EL (cell line): ENCODE results near the gene ERC2.
"Not testable (repeated sequence)": the region's sequence is repeated elsewhere in the genome, so short reads cannot be mapped to it uniquely, and the experiment has no call there.

ENCODE experiments used
- DNase-seq: peaks from one replicate; pipeline ENCODE4 v3.0.0-alpha.2; 2016

ERC2 gene

DNA sequence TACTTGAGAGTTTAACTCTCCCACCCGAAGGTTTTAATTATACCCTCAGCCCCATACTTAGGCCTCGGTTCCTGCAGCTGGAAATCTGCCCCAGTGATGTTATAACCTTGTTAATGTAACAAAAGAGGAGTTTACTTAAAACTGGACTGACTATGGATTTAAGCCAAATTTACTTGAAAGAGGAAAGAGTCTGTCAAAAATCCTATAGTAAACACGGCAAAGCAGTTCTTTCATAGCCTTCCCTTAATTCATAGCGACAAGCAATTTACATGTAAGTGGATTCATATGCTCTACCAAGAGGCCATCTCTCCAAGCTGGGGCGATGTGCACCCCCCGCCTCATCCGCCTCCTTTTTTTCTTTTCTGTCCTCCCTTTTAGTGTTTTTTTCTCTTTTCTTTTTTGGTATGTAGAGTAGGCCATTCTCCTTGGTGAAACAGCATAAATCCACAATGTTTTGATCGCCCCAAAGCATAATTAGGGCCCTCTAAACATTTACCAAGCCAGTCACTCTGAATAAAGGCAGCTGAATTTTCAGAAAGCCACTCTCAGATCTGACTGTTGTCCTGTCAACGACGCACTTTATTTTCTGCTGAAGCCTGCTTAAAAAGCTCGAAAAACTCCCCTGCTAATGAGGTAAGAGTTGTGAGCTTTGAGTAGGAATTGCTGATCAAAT is 608.1 kb downstream of the ERC2 start:
- no peak for DNase-seq

DNA sequence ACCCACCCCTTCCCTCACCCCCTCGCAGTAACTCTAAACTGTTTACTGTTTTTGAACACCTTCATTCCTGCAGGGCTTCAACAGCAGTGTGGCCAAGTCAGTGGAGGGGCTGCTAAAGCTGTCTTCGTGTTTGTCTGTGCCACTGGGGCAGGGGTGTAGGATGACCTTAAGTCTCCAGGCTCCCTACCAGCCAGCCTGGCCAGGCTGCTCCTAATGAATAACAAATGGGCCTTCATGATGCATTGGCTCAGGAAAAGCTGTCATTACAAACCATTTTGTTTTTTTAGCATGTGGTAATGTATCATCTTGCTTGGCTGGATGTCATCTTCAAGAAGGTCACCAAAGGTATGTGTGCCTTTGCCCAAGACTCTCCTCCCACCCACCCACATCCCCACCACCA is 609.0 kb downstream of the ERC2 start:
- no peak for DNase-seq

DNA sequence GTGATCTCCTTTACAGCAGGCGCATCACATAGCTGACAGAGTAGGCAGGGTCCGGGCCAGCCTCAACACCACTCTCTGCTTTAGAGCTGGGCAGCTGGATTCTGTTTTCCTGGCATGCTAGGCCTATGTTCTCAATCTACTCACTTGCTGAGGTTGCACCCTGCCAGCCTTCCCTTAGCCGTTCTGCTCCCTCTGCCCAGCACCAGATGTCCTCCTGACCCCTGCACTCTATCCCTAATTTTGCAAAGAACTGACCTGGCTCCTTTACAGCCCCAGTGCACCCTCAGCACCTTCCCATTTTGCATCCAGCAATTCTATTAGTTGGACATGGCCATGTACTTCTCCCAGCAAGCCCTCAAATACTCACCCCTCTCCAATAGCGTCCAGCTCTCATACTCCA is 609.5 kb downstream of the ERC2 start:
- no peak for DNase-seq

GRCh38 chr3:55858302-55858701 is 610.0 kb downstream of the ERC2 start:
- no peak for DNase-seq

DNA sequence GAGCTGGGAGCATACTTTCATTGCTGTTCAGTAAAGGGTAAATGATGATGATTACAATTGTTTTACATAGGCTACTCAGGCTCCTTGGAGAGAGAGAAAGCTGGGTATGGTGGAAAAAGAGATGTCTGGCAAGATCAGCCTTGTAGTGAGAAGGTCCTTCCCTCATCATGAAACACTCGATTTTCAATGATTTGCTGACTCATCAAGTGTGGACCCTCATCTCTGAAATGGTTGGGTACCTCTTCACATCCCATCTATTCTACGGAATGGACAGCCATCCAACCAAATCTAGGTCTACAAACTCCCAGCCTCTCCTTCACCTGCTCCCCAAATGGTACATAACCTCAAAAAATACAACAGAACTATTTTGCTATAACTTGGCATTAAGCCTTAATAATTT is 610.6 kb downstream of the ERC2 start:
- DNase-seq: no peak

- DNase-seq: no peak
Measured at GRCh38 chr3:55855311-55855710, 613.0 kb downstream of the ERC2 start.

DNA sequence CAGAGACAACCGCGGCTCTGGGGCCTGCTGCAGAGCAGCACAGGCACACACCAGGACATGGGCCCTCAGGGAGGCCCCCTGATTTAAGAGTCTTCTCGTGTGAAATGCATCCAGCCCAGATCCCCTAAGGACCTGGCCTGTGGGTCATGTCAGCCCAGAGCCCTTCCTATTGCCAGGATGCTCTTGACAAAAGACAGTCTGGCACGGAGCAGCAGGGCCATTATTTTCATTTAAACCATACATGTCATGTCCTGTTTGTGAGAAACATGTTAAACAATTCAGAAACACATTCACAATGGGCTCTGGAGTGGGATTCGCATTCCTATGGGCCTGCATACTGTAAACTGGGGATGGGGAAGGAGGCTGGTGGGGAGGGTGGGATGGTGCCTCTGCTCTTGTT is 613.8 kb downstream of the ERC2 start:
- no peak for DNase-seq

DNA sequence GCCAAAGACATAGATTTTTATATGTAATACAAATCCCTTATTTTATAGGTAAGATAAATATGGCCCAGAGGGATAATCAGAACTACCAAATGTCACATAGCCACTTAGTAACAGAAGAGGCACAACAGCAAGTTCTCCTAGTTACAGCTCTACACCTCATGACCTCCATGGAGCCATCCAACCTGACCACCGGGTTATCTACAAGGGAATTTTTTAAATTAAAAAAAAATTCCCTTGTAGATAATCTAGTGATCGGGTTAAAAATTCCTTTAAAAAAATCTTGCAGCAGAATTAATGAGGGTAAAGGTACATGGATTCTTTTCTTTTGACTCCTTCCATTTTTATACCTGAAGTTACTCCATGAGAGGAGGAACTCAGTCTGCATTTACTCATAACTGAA is 615.9 kb downstream of the ERC2 start:
- no peak for DNase-seq

- no peak for DNase-seq
Measured at GRCh38 chr3:55842204-55842603, 626.1 kb downstream of the ERC2 start.

DNA sequence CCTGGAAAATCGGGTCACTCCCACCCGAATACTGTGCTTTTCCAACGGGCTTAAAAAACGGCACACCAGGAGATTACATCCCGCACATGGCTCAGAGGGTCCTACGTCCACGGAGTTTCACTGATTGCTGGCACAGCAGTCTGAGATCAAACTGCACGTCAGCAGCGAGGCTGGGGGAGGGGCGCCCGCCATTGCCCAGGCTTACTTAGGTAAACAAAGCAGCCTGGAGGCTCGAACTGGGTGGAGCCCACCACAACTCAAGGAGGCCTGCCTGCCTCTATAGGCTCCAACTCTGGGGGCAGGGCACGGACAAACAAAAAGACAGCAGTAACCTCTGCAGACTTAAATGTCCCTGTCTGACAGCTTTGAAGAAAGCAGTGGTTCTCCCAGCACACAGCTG is 636.4 kb downstream of the ERC2 start:
- DNase-seq: not testable (repeated sequence)

DNA sequence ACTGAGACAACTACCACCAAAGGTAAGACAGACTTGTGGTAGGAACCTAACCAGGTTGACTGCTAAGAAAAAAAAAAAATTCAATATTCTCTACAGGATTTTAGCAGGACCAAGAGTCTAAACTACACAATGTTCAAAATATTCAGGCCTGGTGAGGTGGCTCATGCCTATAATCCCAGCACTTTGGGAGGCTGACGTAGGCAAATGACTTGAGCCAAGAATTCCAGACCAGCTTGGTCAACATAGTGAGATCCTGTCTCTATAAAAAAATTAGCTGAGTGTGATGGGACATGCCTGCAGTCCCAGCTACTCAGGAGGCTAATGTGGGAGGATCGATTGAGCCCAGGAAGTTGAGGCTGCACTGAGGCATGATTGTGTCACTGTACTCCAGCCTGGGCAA is 639.6 kb downstream of the ERC2 start:
- DNase-seq: peak; percentile 33

- DNase-seq: no peak
Measured at GRCh38 chr3:55827786-55828185, 640.5 kb downstream of the ERC2 start.

DNA sequence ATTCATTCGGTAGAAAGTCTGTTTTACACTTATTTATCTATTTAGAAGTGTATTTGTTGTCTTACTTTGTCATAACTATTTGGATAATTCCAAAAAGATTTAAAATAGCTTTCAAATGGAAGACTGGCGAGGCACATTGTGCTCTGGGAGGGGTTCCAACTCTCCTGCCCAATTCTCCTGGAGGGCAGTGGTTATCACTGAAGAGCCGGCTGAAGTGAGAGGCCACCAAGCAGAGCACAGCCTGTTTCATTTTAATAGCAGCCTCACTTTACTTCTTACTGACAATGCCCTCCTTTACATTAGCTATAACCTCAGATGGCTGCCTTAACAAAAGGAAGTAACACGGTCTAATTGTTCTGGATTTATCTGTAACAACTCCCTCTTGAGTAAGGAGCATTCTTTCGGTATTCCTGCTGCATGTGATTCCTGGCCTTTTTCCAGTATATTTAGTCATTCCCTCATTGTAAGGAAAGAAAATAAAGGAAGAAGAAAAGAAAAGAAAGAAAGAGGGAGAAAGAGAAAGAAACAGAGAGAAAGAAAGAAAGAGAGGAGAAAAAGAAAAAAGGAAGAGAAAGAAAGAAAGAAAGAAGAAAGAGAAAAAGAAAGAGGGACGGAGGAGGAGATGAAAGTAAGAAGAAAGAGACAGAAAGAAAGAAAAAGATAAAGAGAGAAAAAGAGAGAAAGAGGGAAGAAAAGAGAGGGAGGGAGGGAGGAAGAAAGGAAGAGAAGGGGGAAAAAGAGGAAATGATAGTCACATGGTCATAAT is 641.4 kb downstream of the ERC2 start:
- DNase-seq: peak; percentile 12

DNA sequence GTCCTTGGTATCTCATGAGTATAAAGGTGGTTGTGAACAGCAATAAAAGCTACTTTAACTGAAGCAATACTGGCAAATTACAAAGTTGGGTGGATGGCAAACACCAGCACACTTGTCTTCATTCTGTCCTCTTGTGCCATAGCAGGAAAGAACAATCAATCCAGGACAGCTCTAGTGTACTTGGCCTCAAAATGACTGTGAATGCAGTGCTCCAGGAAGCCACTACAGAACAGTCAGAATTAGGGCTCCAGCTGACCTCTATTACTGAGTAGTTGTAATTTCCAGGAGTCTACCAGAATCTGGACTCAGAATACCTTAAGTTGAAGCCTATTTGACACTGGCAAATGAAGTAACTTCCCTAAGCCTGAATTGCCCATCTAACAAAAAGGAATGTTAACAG is 642.2 kb downstream of the ERC2 start:
- no peak for DNase-seq

DNA sequence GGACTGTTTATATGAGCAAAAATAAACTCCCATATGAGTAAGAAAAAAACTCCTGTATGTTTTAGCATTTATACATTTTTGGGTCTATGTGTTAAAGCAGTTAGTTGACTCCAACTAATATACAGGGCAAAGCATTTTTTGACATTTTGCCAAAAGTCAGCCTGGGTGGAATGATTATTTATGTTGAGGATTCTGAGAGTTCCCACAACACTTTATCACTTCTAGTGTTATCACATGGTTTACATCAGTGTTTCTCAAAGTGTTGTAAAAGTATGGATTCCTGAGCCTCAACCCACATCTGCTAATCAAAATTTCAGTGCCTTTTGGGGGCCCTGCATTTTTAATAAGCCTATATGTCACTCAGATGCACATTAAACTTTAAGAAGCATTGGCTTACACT is 643.9 kb downstream of the ERC2 start:
- no peak for DNase-seq

GRCh38 chr3:55823829-55824228 is 644.4 kb downstream of the ERC2 start:
- no peak for DNase-seq

GRCh38 chr3:55823001-55823400 is 645.3 kb downstream of the ERC2 start:
- no peak for DNase-seq

GRCh38 chr3:55819005-55819404 is 649.3 kb downstream of the ERC2 start:
- no peak for DNase-seq

- no peak for DNase-seq
Measured at GRCh38 chr3:55818485-55818884, 649.8 kb downstream of the ERC2 start.

DNA sequence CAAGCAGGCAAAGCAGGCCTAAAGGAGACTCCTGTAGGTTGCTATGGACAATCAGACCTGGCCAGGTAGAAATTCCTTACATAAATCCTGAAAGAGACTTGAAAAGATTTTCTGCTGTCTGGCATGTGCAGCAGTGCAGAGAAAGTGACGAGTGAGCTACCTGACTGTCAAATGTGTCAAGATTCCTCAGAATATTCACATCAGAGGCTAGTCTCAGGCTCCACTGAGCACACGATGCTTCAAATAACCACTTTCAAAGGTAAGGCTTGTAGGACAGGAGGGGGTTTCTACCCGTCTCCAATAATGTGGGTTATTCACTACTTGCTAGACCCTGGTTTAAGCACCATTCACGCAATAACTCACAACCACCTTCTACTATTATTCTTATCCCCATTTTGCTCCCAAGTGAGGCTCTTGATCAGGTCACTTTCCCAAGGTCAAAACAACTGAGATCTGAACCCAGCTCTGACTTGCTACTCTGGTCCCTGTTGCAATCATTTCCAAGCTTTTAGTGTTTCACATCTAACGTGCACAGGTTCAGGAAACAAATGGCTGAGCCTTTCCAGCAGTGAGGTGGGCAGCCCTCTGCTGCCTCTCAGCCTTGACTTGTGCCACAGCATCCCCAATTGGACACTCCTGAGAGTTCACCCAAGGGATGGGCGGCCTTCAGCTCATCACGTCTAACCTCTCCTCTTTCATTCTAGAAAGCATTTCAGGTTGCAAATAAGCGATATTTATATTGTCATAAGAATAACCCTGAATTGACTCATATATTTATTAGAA is 651.3 kb downstream of the ERC2 start:
- DNase-seq: no peak

GRCh38 chr3:55815262-55815661 is 653.0 kb downstream of the ERC2 start:
- no peak for DNase-seq

DNA sequence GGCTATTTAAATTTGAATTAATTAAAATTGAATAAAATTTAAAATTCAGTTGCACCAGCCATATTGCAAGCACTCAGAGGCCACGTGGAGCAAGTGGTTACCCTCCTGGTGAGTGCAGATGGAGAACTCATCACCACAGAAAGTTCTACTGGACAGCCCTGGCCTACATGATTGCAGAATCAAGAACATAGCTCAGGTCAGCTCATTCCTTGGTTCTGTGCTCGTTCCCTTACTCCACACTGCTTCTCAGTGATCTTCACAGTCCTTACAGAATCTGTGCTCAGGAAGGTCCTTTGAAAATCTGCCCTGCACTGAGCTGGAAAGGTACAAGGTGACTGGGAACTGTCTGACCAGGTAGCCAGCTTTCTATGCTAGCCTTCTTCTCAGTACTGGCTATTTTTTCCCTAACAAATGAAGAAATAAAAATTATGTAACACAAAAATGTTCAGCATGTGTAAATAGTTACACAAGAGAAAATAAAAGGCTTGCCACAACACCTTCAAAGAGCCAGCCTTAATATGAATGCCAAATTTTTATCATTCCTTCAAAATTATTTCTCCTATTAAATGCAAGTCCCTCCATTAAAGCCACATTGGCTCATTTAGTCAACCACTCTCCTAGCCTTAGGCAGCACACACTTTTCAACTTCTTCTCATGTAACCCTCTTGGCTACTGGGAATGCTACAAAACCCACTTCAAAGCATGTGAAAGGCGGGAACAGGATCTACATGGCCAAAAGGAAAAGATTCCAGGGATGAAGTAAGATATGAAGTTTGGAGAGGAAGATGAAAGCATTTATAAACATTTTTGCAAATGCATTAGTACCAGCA is 654.8 kb downstream of the ERC2 start:
- DNase-seq: no peak

- no peak for DNase-seq
Measured at GRCh38 chr3:55812394-55813013, 655.8 kb downstream of the ERC2 start.
